Measurements from ENCODE around the gene EPS8.

DNA sequence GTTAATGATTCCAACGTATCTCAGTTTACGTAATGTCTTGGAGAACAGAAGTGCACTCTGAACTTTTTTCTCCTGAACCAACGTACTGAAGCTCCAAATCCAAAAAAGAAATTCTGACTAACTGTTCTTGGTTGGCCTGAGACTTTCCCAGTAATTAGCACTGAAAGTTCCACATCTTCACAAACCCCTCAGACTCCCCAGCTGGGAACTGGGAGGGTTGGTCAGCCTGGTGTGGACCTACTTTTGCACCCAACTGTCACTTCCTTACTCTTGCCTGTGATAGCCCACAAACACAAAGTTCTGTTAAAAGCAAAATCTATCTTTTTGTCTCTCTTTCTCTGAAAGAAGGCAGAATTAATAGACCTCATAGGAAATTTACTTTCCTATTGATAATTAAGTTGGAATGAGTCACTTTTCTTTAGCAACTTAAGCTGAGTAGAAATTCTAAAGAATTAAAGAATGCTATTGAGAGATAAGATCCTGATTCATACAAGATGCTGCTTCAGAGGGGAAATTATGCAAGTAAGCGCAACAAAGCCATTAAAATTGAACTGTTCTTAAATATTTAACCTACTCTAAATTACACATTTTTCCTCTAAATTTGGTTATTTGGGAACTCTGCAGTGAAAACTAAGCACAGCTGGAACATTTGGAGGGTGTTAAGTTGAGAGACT, 155.0 kb downstream of the EPS8 start:
- TF ChIP-seq POLR2AphosphoS5 (IDR thresholded peaks at IDR 0.05; ENCODE audit: low read depth, low read length) (no peak), SIN3A (IDR thresholded peaks at IDR 0.05; ENCODE audit: borderline replicate concordance, insufficient read depth, low read length) (no peak), FOXP2 (optimal IDR thresholded peaks at IDR 0.05; ENCODE audit: borderline replicate concordance, extremely low read depth, extremely low read length, insufficient read depth) (no peak), TAF1 (IDR thresholded peaks at IDR 0.05; ENCODE audit: borderline replicate concordance, insufficient read depth, low read length) (no peak)
- TF ChIP-seq, protein P1, sequence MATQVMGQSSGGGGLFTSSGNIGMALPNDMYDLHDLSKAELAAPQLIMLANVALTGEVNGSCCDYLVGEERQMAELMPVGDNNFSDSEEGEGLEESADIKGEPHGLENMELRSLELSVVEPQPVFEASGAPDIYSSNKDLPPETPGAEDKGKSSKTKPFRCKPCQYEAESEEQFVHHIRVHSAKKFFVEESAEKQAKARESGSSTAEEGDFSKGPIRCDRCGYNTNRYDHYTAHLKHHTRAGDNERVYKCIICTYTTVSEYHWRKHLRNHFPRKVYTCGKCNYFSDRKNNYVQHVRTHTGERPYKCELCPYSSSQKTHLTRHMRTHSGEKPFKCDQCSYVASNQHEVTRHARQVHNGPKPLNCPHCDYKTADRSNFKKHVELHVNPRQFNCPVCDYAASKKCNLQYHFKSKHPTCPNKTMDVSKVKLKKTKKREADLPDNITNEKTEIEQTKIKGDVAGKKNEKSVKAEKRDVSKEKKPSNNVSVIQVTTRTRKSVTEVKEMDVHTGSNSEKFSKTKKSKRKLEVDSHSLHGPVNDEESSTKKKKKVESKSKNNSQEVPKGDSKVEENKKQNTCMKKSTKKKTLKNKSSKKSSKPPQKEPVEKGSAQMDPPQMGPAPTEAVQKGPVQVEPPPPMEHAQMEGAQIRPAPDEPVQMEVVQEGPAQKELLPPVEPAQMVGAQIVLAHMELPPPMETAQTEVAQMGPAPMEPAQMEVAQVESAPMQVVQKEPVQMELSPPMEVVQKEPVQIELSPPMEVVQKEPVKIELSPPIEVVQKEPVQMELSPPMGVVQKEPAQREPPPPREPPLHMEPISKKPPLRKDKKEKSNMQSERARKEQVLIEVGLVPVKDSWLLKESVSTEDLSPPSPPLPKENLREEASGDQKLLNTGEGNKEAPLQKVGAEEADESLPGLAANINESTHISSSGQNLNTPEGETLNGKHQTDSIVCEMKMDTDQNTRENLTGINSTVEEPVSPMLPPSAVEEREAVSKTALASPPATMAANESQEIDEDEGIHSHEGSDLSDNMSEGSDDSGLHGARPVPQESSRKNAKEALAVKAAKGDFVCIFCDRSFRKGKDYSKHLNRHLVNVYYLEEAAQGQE (IDR thresholded peaks at IDR 0.05; ENCODE audit: insufficient read depth in 1 of 2, low read depth in 2 of 2, low read length in 2 of 2): no peak

Data from PFSK-1 (cell line).